Measurements from ENCODE around the gene SLC9B2. TPM values are rescaled to one million over a fixed set of nuclear protein-coding genes. Genes with fewer than 3 reads are reported as not detected.

Gene SLC9B2
- polyA plus RNA-seq, 1 of the 3 experiments (the other 2 are of a cell fraction), result 11.2 TPM

DNA sequence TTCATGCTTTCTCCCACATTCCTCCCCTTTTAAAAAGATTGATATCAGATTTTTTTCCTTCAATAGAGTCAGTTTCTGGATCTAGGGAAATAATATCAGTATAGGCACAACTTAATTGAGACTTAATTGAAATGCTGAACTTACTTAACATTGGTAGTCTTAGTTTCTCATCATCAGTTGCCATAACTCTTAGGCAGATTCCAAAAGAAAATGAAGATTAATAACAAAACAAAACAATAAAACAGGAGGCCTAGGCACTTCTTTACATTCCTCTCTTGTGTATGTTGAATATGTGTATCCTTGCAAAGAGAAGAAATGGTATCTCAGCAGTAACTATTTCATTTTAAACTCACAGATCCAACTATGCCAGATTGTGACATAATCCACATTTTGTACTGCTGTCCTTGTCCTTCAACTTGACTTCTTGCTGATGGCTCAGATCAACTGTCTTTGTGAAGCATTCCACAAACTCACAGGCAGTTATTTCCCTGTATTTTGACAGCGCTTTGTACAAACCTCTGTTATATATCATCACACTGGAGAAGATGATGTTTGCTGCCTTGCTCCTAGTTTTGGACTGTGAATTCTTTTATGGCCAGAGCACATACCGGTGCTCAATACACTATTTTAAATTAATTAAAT is 9.1 kb upstream of the SLC9B2 start:
- no peaks in the 10 kb centered on the region for H3K9me3 ChIP-seq
- H3K9me2 ChIP-seq, result no peaks in the 10 kb centered on the region
- WGBS (ENCODE audit: low lambda C conversion rate), result 90% methylated on average over 2 of the region's 2 CpGs
- no peak overlapping the region for H3K9ac ChIP-seq
- H3K36me3 ChIP-seq (replicated peaks in 1 of 2; ENCODE audit: control insufficient read depth in 1 of 2, insufficient read depth in 2 of 2, low read length in 1 of 2), result peaks cover 40 to 77% of the 10 kb centered on the region in 2 experiments
- no peak overlapping the region for H3K4me3 ChIP-seq (ENCODE audit: low read depth in 2 of 2, low read length in 1 of 2)
- H2AFZ ChIP-seq (ENCODE audit: low read depth), result no peak overlapping the region
- no peaks in the 10 kb centered on the region for H3K79me2 ChIP-seq (ENCODE audit: insufficient read depth)
- H3K27ac ChIP-seq (ENCODE audit: low read depth in 2 of 2, low read length in 1 of 2), result no peak overlapping the region
- no peaks in the 10 kb centered on the region for H3K4me1 ChIP-seq (ENCODE audit: control insufficient read depth in 1 of 2, insufficient read depth in 2 of 2, low read depth in 1 of 2, low read length in 1 of 2)
- H4K20me1 ChIP-seq (ENCODE audit: insufficient read depth), result no peaks in the 10 kb centered on the region
- no peaks in the 10 kb centered on the region for H3K27me3 ChIP-seq (ENCODE audit: insufficient read depth)
- ChIA-PET CTCF (no interaction called here), POLR2A (no interaction called here)
- TF ChIP-seq RFX5 (IDR thresholded peaks at IDR 0.05; ENCODE audit: low read length), result peak; percentile 56; the same call in 1 of the 2 replicates
- TF ChIP-seq NFIC (IDR thresholded peaks at IDR 0.05; ENCODE audit: borderline replicate concordance), result no peak
- TF ChIP-seq FOXJ3 (CRISPR knock-in tag; IDR thresholded peaks at IDR 0.05), result no peak
- TF ChIP-seq, protein P1, sequence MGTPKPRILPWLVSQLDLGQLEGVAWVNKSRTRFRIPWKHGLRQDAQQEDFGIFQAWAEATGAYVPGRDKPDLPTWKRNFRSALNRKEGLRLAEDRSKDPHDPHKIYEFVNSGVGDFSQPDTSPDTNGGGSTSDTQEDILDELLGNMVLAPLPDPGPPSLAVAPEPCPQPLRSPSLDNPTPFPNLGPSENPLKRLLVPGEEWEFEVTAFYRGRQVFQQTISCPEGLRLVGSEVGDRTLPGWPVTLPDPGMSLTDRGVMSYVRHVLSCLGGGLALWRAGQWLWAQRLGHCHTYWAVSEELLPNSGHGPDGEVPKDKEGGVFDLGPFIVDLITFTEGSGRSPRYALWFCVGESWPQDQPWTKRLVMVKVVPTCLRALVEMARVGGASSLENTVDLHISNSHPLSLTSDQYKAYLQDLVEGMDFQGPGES (IDR thresholded peaks at IDR 0.05; ENCODE audit: low read depth, low read length), result no peak
- TF ChIP-seq MEF2A (IDR thresholded peaks at IDR 0.05; ENCODE audit: borderline replicate concordance, low read depth), result no peak
- no peaks in the 10 kb centered on the region for H3F3A ChIP-seq (replicated peaks; ENCODE audit: insufficient read depth)
- no peak for DNase-seq
- no peak overlapping the region for H3K4me2 ChIP-seq

GRCh38 chr4:103079621-103080020 is 3.1 kb upstream of the SLC9B2 start:
- Histone ChIP-seq H3K36me3 (replicated peaks in 1 of 2; ENCODE audit: control insufficient read depth in 1 of 2, insufficient read depth in 2 of 2, low read length in 1 of 2) (peaks cover 10 to 32% of the 10 kb centered on the region in 2 experiments), H3K27me3 (ENCODE audit: insufficient read depth) (no peaks in the 10 kb centered on the region), H3K4me2 (no peak overlapping the region), H3K9ac (no peak overlapping the region), H3K9me2 (no peaks in the 10 kb centered on the region), H2AFZ (ENCODE audit: low read depth) (no peak overlapping the region), H3K4me1 (ENCODE audit: control insufficient read depth in 1 of 2, insufficient read depth in 2 of 2, low read depth in 1 of 2, low read length in 1 of 2) (peaks cover 0 to 7% of the 10 kb centered on the region in 2 experiments; a peak in 2 of 4 replicates), H3K4me3 (ENCODE audit: low read depth in 2 of 2, low read length in 1 of 2) (no peak overlapping the region), H3K79me2 (ENCODE audit: insufficient read depth) (peaks cover 21% of the 10 kb centered on the region), H4K20me1 (ENCODE audit: insufficient read depth) (no peaks in the 10 kb centered on the region), H3F3A (replicated peaks; ENCODE audit: insufficient read depth) (no peaks in the 10 kb centered on the region), H3K27ac (ENCODE audit: low read depth in 2 of 2, low read length in 1 of 2) (no peak overlapping the region), H3K9me3 (no peaks in the 10 kb centered on the region)
- 100% methylated on average over 1 of the region's 1 CpG for WGBS (ENCODE audit: low lambda C conversion rate)
- CTCF ChIA-PET, result interaction anchor here (1.0 to 1.8 kb wide), 3 partner anchors 11 to 456 kb away, joined by 3 to 6 read pairs (median 6); no protein-coding TSS in a partner anchor
- POLR2A ChIA-PET, result no interaction called here
- DNase-seq, result no peak
- TF ChIP-seq TAF1 (IDR thresholded peaks at IDR 0.05; ENCODE audit: borderline replicate concordance, low read depth, low read length), result no peak
- TF ChIP-seq CHD2 (IDR thresholded peaks at IDR 0.05; ENCODE audit: low read length, partially characterized antibody), result no peak
- TF ChIP-seq, protein P2, sequence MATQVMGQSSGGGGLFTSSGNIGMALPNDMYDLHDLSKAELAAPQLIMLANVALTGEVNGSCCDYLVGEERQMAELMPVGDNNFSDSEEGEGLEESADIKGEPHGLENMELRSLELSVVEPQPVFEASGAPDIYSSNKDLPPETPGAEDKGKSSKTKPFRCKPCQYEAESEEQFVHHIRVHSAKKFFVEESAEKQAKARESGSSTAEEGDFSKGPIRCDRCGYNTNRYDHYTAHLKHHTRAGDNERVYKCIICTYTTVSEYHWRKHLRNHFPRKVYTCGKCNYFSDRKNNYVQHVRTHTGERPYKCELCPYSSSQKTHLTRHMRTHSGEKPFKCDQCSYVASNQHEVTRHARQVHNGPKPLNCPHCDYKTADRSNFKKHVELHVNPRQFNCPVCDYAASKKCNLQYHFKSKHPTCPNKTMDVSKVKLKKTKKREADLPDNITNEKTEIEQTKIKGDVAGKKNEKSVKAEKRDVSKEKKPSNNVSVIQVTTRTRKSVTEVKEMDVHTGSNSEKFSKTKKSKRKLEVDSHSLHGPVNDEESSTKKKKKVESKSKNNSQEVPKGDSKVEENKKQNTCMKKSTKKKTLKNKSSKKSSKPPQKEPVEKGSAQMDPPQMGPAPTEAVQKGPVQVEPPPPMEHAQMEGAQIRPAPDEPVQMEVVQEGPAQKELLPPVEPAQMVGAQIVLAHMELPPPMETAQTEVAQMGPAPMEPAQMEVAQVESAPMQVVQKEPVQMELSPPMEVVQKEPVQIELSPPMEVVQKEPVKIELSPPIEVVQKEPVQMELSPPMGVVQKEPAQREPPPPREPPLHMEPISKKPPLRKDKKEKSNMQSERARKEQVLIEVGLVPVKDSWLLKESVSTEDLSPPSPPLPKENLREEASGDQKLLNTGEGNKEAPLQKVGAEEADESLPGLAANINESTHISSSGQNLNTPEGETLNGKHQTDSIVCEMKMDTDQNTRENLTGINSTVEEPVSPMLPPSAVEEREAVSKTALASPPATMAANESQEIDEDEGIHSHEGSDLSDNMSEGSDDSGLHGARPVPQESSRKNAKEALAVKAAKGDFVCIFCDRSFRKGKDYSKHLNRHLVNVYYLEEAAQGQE (IDR thresholded peaks at IDR 0.05; ENCODE audit: low read depth, low read length), result no peak
- TF ChIP-seq MXI1 (IDR thresholded peaks at IDR 0.05; ENCODE audit: low read depth, low read length), result no peak
- TF ChIP-seq MEF2A (IDR thresholded peaks at IDR 0.05; ENCODE audit: borderline replicate concordance, low read depth), result no peak
- TF ChIP-seq TCF12 (IDR thresholded peaks at IDR 0.05), result no peak
- no peak for TF ChIP-seq NRF1 (IDR thresholded peaks at IDR 0.05; ENCODE audit: low read depth, low read length)
- TF ChIP-seq, protein P3, sequence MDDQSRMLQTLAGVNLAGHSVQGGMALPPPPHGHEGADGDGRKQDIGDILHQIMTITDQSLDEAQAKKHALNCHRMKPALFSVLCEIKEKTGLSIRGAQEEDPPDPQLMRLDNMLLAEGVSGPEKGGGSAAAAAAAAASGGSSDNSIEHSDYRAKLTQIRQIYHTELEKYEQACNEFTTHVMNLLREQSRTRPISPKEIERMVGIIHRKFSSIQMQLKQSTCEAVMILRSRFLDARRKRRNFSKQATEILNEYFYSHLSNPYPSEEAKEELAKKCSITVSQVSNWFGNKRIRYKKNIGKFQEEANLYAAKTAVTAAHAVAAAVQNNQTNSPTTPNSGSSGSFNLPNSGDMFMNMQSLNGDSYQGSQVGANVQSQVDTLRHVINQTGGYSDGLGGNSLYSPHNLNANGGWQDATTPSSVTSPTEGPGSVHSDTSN (IDR thresholded peaks at IDR 0.05), result no peak
- TF ChIP-seq RAD21 (IDR thresholded peaks at IDR 0.05; ENCODE audit: low read length), result no peak
- no peak for TF ChIP-seq CTCF (IDR thresholded peaks at IDR 0.05)
- TF ChIP-seq FOSL2 (IDR thresholded peaks at IDR 0.05; ENCODE audit: borderline replicate concordance, low read depth), result no peak
